ENCODE results near the gene ACOT6. TPM values are rescaled to one million over a fixed set of nuclear protein-coding genes. Genes with fewer than 3 reads are reported as not detected.
"Not testable (repeated sequence)": the region's sequence is repeated elsewhere in the genome, so short reads cannot be mapped to it uniquely, and the experiment has no call there.

ACOT6 gene
- total RNA-seq, 2 experiments from 2014 or later: not detected

DNA sequence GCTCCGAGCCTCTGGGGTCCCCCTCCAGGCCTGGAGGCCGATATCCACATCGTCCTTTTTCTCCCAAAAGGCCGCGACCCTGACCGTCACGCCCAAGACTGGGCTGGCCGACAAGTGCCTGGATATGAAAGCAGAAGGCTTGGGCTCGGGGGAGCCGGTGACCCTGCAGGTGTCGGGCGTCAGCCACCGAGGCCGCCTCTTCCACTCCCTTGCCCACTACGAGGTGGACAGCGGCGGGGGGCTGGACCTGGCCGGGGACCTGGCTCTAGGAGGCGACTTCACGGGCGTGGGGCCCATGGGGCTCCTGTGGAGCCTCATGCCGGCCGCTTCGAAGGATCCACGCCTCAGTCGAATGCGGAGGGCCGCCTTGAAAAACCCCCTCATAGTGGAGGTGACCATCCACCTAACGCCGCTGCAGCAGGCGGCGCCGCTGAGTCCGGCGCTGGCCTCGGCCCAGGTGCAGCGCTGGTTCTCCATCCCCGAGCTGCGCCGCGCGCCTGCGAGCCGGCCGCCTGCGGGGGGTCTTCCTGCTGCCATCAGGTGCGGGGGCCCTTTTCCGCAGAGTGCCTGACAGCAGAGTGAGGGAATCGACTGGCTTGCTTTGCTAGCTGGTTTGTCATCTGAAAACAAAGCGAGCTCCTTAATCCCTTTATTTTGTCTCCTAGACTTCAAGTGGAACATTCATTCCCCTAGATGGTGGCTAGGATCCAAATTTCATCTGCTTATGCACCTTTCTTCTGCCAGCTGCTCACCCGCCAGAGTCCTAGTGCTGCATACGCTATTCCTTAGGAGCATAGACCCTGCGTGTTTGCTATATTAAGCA lies 21.9 kb downstream of the ACOT6 start:
- CTCF ChIA-PET: interaction anchor here (1.2 to 2.9 kb wide), 7 partner anchors 9 to 143 kb away, joined by 3 to 11 read pairs (median 6); partner anchors contain the start of gene RIOX1
- POLR2A ChIA-PET: interaction anchor here (0.5 kb wide), 1 partner anchor 257 kb away, joined by 3 read pairs; no protein-coding TSS in a partner anchor

DNA sequence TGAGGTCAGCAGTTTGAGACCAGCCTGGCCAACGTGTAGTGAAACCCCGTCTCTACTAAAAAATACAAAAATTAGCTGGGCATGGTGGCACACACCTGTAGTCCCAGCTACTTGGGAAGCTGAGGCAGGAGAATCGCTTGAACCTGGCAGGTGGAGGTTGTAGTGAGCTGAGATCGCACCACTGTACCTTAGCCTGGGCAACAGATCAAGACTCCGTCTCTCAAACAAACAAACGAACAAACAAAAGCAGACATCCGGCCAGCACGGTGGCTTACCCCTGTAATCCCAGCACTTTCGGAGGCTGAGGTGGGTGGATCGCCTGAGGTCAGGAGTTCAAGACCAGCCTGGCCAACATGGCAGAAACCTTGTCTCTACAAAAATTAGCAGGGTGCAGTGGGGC lies 24.0 kb downstream of the ACOT6 start:
- POLR2A ChIA-PET: not testable (repeated sequence)

DNA sequence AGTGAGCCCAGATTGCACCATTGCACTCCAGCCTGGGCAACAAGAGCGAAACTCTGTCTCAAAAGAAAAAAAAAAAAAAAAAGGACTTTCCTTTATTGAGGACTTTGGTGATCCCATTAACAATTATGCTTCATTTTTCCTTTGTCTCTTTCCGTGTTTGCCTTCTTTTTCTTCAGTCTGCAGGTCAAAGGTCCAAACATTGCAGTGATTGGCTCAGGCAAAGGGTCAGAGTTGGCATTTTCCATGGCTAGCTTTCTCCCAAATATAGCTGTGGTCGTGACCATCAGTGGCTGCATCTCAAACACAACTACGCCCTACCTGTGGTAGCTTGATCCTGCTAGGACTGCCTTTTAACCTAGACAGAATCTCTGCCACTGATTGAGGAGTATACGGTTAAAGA lies 25.5 kb downstream of the ACOT6 start:
- CTCF ChIA-PET: interaction anchor here (0.7 kb wide), 2 partner anchors 129 to 183 kb away, joined by 3 to 4 read pairs; no protein-coding TSS in a partner anchor

More for the DNA sequence above, 24.0 kb downstream of the ACOT6 start:
- CTCF ChIA-PET: not testable (repeated sequence)

DNA sequence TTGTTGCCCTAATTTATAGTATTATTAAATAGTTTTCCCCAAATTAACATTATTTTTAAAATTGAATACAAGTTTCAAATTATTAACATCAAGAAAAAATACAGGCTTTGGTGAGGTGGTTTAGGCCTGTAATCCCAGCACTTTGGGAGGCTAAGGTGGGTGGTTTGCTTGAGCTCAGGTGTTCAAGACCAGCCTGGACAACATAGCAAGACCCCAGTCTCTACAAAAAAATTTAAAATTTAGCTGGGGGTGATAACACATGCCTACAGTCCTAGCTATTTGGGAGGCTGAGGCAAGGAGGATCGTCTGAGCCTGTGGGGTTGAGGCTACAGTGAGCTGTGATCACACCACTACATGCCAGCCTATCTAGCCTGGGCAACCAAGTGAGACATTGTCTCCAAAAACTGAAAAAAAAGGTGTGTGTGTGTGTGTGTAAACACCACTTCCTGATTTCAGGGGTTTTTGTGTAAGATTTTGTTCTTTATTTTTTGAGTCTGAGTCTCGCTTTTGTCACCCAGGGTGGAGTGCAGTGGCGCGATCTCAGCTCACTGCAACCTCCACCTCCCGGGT lies 28.6 kb downstream of the ACOT6 start:
- CTCF ChIA-PET: no interaction called here
- POLR2A ChIA-PET: no interaction called here

More for the DNA sequence above, 25.5 kb downstream of the ACOT6 start:
- POLR2A ChIA-PET: no interaction called here

DNA sequence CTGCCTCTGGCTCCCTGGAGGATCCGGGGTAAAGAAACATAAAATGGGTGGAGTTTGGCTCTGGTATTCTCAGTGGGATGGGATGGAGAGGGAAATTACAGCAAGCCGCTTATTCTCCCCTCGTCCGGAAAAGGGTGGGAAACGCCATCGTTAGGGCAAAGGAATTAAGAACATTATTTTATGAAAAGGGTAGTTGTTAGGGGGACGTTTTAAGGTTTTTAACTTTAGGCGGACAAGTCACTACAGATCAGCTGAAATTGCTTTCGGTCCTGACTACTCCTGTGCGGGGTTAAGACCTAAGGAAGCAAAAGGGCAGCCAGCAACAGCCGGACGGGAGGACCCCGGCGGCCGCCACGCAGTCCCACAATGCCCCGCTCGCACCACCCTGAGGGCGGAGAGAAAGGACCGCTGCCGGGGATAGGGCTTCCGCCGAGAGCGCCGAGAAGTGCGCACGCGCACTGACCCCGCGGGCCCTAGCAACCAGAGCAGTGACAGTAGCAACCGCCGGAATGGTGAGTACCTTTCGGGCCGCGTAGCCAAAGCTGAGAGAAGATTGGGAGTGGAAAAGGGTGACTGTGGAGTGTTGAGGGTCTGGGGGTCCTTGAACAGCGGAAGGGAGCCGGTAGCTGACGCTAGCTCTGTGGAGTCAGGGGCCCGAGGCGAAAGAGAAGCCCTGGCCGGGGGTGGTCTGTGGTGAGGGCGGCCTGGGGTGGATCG lies 32.4 kb downstream of the ACOT6 start, which contains the start of gene DNAL1:
Gene DNAL1 (plus strand): TSS at position 456 of the 717 bp plus-strand sequence. CDS start 54 bp downstream, at position 510.
- POLR2A ChIA-PET: interaction anchor here (1.4 kb wide), 1 partner anchor 74 kb away, joined by 5 read pairs; no protein-coding TSS in a partner anchor
- CTCF ChIA-PET: interaction anchor here (1.1 to 1.9 kb wide), 2 partner anchors 11 to 52 kb away, joined by 3 to 10 read pairs; no protein-coding TSS in a partner anchor

DNA sequence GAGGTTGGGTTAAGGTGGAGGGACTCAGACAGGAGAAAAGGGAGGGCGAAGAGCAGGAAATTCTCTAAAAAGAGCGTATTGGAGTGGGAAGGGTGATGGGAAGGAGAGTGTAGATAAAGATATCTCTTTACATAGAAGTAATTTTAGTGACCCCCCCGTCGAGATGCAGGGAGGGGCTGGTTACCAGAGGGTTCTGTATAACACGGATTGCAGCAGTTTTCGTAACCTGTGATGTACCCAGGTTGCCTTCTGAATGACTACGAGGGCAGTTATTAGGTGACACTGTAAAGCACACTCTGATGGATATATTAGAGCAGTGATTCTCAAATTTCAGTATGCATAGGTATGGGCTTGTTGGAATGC lies 32.9 kb downstream of the ACOT6 start:
- ChIA-PET CTCF (interaction anchor here (1.1 kb wide), 1 partner anchor 52 kb away, joined by 3 read pairs; no protein-coding TSS in a partner anchor), POLR2A (interaction anchor here (1.4 kb wide), 1 partner anchor 75 kb away, joined by 5 read pairs; no protein-coding TSS in a partner anchor)

DNA sequence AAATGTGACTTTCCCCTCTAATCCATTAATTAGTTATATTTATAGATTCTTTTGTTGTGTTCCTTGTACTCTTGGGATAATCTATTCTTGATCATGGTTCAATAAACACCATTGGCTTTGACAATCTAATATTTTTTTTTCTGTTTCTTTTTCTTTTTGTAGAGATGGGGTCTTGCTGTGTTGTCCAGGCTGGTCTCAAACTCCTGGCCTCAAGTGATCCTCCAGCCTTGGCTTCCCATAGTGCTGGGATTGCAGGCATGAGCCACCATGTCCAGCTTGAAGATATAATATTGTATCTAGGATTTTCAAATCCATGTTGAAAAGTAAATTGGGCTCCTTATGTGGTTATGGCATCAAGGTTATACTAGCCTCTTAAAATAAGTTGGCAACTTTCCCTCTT lies 38.7 kb downstream of the ACOT6 start:
- CTCF ChIA-PET: no interaction called here
- POLR2A ChIA-PET: interaction anchor here (0.7 kb wide), 1 partner anchor 90 kb away, joined by 3 read pairs; no protein-coding TSS in a partner anchor

DNA sequence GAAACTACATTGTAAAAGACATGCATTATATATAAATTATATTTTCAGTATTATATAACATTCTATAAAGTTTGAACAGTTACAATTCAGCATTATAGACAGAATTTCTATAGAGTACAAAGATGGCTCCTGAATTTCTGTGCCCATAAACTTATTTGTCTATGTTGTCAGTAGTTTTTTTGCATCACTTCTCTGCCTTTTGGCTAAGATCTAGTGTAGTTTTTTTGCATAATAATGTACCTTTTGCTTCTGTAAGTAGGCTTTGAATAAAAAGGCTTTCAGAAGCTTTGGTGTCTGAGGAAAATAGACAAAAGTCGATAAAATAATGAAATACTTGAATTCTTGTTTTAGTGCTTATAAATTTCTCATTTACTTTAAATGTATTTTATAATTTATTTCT lies 43.5 kb downstream of the ACOT6 start:
- POLR2A ChIA-PET: no interaction called here
- CTCF ChIA-PET: no interaction called here

DNA sequence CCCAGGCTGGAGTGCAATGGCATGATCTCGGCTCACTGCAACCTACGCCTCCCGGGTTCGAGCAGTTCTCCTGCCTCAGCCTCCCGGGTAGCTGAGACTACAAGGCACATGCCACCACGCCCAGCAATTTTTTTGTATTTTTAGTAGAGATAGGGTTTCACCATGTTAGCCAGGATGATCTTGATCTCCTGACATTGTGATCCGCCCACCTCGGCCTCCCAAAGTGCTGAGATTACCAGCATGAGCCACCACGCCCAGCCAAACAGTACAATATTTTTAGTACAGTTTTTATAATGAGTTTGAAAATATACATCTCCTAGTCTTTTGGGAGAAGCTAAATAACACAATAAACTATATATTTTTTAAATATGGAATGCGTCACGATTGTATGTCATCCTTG lies 46.9 kb downstream of the ACOT6 start:
- POLR2A ChIA-PET, CTCF ChIA-PET: not testable (repeated sequence)

DNA sequence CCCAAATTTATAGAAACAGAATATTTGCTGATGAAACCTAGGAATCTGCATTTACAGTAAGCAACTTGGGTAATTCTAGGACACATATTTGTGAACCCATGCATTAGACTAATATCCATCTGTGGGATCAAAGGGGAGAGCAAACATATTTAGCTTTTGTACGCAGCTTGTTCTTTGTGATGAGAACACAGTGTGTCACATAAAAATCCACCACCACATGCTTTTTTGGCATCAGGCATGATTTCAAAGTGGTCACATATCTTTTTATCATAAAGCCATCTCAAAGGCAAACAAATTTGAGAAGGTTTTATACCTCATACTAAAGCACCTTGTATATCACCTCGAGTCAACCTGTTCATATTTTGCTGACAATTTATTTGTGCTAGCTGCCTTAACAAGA lies 48.2 kb downstream of the ACOT6 start:
- ChIA-PET CTCF (no interaction called here), POLR2A (no interaction called here)

DNA sequence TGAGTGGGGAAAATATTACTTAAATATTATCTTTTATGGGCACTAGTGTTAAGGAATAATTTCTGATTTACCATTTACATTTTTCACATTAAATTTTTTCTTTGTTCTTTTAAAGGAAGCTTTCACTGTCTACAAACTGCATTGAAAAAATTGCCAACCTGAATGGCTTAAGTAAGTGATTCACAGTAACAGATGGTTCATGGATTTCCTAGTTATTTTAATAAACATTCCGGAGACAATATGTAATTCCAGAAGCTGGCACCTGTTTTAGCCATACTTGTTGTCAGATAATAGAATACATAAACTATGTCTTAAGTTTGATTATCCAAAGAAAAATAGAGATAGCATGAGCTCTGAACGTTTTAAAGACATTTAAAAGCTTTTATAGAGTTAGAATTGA lies 49.6 kb downstream of the ACOT6 start:
- POLR2A ChIA-PET: no interaction called here
- CTCF ChIA-PET: interaction anchor here (0.9 kb wide), 1 partner anchor 17 kb away, joined by 3 read pairs; no protein-coding TSS in a partner anchor

DNA sequence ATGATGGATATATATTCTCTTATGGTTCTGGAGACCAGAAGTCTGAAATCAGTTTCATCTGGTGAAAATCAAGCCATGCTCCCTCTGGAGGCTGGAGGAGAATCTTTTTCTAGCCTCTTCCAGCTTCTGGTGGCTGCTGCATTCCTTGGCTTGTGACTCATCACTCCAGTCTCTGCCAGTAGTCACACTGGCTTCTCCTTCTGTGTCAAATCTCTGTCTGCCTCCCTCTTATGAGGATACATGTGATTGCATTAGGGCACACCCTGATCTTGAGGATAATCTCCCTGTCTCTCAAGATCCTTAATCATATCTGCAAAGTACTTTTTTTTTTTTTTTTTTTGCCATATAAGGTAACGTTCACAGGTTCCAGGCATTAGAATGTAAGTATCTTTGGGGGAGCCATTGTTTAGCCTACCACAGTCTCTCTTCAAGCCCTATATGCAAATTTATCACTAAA lies 50.2 kb downstream of the ACOT6 start:
- ChIA-PET POLR2A (no interaction called here), CTCF (interaction anchor here (0.9 to 1.1 kb wide), 2 partner anchors 16 to 28 kb away, joined by 3 to 4 read pairs; no protein-coding TSS in a partner anchor)

DNA sequence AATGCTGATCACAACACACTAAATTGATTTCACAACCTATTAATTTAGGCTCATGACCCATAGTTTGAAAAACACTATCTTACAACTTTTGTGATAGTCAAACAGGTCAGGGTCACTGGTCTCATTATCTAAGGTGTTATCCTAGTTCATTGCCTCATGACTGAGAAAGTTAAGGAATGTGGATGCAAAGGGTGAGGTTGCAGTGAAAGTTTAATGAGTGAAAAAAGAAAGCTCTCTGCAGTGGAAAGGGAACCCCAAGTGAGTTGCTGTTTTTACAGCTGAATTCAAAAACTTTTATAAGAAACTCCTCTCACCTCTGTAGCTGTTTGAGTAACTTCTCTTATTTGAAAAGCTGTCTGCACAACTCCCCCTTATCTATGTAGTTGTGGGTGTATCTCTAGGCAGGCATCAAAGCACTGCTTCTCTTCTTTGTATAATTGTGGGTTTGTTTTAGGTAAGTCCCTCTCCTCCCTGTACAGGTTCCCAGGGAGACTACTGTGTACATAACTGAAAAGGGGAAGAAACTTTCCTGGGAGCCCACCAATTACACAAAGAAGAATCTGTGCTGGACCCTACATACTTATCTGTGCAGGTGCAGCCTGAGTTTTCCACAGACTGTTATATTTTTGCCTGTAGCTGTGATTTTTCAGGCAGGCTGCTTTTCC lies 51.4 kb downstream of the ACOT6 start:
- ChIA-PET POLR2A (no interaction called here), CTCF (interaction anchor here (1.1 kb wide), 1 partner anchor 30 kb away, joined by 4 read pairs; no protein-coding TSS in a partner anchor)

DNA sequence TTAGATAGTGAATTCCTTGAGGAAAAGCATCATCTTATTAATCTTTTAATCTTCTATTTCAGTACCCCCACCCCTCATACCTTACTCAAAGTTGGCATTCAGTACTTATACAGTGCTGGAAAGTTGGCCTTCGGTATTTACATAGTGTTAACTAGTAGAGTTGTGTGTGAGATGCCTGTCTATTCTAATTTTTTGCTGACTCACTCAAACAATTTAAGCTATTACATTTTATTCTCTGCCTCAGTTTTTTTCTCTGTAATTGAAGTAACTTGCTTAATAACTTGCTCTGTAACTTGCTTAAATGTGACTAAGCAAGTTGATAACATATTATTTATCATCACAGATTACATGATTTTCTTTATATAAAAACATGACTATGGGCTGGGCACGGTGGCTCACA lies 52.8 kb downstream of the ACOT6 start:
- POLR2A ChIA-PET: no interaction called here

DNA sequence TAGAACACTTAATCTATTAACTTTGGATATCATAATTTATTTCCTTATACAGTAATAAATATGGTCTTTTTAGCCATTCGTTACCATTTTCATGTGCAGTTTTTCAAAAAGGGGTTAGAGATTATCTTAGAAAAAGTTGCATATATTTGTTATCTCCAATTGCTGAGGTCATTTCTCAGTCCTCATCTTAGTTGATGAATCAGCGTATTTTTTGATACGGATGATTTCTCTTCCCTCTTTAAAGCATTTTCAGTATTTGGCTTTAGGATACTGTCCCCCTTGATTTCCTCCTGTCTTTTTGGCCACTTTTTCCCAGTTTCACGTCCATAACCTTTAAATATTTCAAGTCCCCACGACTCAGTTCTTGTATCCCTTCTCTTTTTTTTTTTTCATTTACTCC lies 54.3 kb downstream of the ACOT6 start:
- ChIA-PET POLR2A (no interaction called here), CTCF (no interaction called here)

More for the DNA sequence above, 52.8 kb downstream of the ACOT6 start:
- CTCF ChIA-PET: no interaction called here

DNA sequence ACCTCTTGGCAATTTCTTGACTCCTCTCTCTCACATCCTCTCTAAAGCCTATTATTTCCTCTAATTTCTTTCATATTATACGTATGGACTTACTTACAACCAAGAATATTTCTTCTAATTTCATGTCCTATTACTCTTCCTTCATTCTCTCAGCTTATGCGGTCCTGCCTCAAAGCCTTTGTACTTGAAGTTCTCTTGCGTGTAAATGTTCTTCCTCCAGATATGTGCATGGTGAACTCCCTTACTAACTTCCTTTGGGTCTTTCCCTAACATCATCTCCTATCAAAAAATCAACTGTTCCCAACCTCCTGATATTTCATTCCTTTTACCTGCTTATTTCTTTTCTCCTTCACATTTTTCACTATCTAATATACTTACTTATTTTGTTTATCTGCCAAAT lies 55.5 kb downstream of the ACOT6 start:
- ChIA-PET POLR2A (no interaction called here), CTCF (no interaction called here)
